Endodermal cell (in vitro differentiated cells): ENCODE measurements around the gene GNG13. TPM values are rescaled to one million over a fixed set of nuclear protein-coding genes. Genes with fewer than 3 reads are reported as not detected.
"Not testable (repeated sequence)": the region's sequence is repeated elsewhere in the genome, so short reads cannot be mapped to it uniquely, and the experiment has no call there.

Source experiments
- DNase-seq: peaks from one replicate; pipeline ENCODE4 v3.0.0-alpha.2; 2017
- H3K27ac ChIP-seq: 2 replicates; pipeline ENCODE4 v1.5.1; 2013; ENCODE audit warnings: mild to moderate bottlenecking, low read depth, low read length, moderate library complexity
- H3K27me3 ChIP-seq: 2 replicates; pipeline ENCODE4 v1.6.1; 2013; ENCODE audit warnings: mild to moderate bottlenecking, low read length, moderate library complexity; ENCODE audit not compliant: insufficient read depth, control insufficient read depth, poor library complexity, severe bottlenecking
- H3K36me3 ChIP-seq: 2 replicates; pipeline ENCODE4 v1.7.0; 2013; ENCODE audit warnings: mild to moderate bottlenecking, low read length, moderate library complexity; ENCODE audit not compliant: control insufficient read depth, insufficient read depth
- H3K4me1 ChIP-seq: one replicate; pipeline ENCODE4 v1.7.0; 2013; ENCODE audit warnings: low read length; ENCODE audit not compliant: control insufficient read depth, insufficient read depth
- H3K4me3 ChIP-seq: 2 replicates; pipeline ENCODE4 v1.5.1; 2013; ENCODE audit warnings: mild to moderate bottlenecking, low read length, moderate library complexity
- H3K9ac ChIP-seq: 2 replicates; pipeline ENCODE4 v1.6.1; 2013; ENCODE audit warnings: mild to moderate bottlenecking, low read length, moderate library complexity; ENCODE audit not compliant: poor library complexity, severe bottlenecking; ENCODE audit errors: extremely low read depth
- H3K9me3 ChIP-seq: 2 replicates; pipeline ENCODE4 v1.6.1; 2013; ENCODE audit warnings: mild to moderate bottlenecking, low read length, moderate library complexity; ENCODE audit not compliant: control insufficient read depth
- H3K27ac Mint-ChIP-seq: 2 replicates; pipeline ENCODE4 v1.8.0; 2020; ENCODE audit warnings: mixed read lengths
- H3K27me3 Mint-ChIP-seq: 2 replicates; pipeline ENCODE4 v1.8.0; 2021; ENCODE audit warnings: mild to moderate bottlenecking, mixed read lengths; ENCODE audit not compliant: insufficient read depth
- H3K36me3 Mint-ChIP-seq: 2 replicates; pipeline ENCODE4 v1.8.0; 2020; ENCODE audit warnings: low read depth, mixed read lengths
- H3K4me1 Mint-ChIP-seq: 2 replicates; pipeline ENCODE4 v1.8.0; 2020; ENCODE audit warnings: mixed read lengths
- H3K4me3 Mint-ChIP-seq: 2 replicates; pipeline ENCODE4 v1.8.0; 2020; ENCODE audit warnings: mild to moderate bottlenecking, moderate library complexity, mixed read lengths
- H3K9me3 Mint-ChIP-seq: 2 replicates; pipeline ENCODE4 v1.8.0; 2020; ENCODE audit warnings: mild to moderate bottlenecking, mixed read lengths
- WGBS, 2 experiments: methylation state at CpG; one replicate each; pipeline versions ENCODE4 v1.1.5 to v1.1.7; 2013; ENCODE audit warnings: missing lambda C conversion rate in 2 of 2, mixed read lengths in 1 of 2; ENCODE audit not compliant: insufficient coverage in 1 of 2, insufficient read length in 1 of 2; 5-methylcytosine and 5-hydroxymethylcytosine counted together
- total RNA-seq, 2 donors: library from RNA; stranded (reverse); fragmentation: NEBNext Ultra II Directional in 1 of 2; extraction: Animal tissue kit (Norgen Biotek cat#: 25700) in 1 of 2; gene quantifications; 2 replicates in 1 of 2; 3 replicates in 1 of 2; pipeline ENCODE4 v1.2.1, GENCODE V29; 2021
- TF ChIP-seq, protein P1 (sequence below): fragments of 200-600 bp; sonication (generic); conservative IDR thresholded peaks from 2 replicates; pipeline ENCODE4 v1.5.0; 2021; ENCODE audit warnings: antibody characterized with exemption, mild to moderate bottlenecking

Gene GNG13
- total RNA-seq, 2 donors from 2014 or later: not detected

DNA sequence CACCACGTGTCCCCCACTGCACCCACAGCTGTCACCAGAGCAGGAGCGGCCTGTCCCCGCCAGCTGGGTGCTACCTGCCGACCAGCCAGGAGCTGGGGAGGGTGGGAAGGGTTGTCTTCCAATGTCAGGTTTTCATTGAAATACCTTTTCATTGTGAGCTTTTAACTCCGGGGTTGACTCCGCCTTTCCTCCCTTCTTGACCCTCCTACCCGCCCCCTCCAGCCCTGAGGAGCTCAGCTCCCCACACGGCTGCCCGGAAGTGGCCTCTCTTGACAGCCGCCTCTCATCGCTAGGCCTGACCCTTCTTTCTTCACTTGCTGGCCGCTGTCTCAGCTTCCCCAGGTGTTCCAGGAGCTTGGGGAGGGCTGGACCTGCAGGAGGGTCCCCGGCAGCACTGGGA is 21.2 kb upstream of the GNG13 start:
- no peaks in the 10 kb centered on the region for H3K27me3 ChIP-seq
- H3K4me1 ChIP-seq: no peaks in the 10 kb centered on the region
- DNase-seq: no peak
- Mint-ChIP-seq H3K27me3 (no peaks in the 10 kb centered on the region), H3K27ac (no peak overlapping the region), H3K4me3 (no peak overlapping the region), H3K36me3 (no peaks in the 10 kb centered on the region), H3K9me3 (no peaks in the 10 kb centered on the region), H3K4me1 (no peaks in the 10 kb centered on the region)
- no peak overlapping the region for H3K9ac ChIP-seq
- 66 to 86% methylated on average over 9 to 13 of the region's 13 CpGs for WGBS, 2 experiments
- no peak overlapping the region for H3K4me3 ChIP-seq
- H3K36me3 ChIP-seq: no peaks in the 10 kb centered on the region
- H3K27ac ChIP-seq: no peak overlapping the region
- TF ChIP-seq, protein P1, sequence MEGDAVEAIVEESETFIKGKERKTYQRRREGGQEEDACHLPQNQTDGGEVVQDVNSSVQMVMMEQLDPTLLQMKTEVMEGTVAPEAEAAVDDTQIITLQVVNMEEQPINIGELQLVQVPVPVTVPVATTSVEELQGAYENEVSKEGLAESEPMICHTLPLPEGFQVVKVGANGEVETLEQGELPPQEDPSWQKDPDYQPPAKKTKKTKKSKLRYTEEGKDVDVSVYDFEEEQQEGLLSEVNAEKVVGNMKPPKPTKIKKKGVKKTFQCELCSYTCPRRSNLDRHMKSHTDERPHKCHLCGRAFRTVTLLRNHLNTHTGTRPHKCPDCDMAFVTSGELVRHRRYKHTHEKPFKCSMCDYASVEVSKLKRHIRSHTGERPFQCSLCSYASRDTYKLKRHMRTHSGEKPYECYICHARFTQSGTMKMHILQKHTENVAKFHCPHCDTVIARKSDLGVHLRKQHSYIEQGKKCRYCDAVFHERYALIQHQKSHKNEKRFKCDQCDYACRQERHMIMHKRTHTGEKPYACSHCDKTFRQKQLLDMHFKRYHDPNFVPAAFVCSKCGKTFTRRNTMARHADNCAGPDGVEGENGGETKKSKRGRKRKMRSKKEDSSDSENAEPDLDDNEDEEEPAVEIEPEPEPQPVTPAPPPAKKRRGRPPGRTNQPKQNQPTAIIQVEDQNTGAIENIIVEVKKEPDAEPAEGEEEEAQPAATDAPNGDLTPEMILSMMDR: no peak
- H3K9me3 ChIP-seq: no peaks in the 10 kb centered on the region

DNA sequence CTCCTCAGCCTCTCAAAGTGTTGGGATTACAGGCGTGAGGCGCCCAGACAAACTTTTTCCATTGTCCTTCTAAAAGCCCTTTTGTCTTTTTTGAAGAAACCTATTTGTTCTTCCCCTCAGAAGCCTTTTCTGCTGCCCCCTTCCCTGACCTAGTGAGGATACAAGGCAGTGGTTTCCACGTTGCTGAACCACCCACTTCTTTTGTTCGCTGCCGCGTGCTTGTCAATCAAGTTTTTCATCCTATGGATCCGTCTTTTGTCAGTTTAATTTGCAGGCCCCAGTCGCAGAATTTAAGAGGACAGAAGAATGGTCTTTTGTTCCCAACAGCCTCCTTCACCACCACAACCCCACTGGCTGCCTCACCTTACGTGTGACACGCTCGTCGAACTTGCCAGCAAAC is 20.2 kb upstream of the GNG13 start:
- TF ChIP-seq, protein P1: no peak
- Mint-ChIP-seq H3K27ac (no peak overlapping the region), H3K36me3 (no peaks in the 10 kb centered on the region), H3K4me1 (no peaks in the 10 kb centered on the region), H3K27me3 (no peaks in the 10 kb centered on the region), H3K4me3 (no peak overlapping the region), H3K9me3 (no peaks in the 10 kb centered on the region)
- Histone ChIP-seq H3K27me3 (no peaks in the 10 kb centered on the region), H3K4me1 (no peaks in the 10 kb centered on the region), H3K4me3 (no peak overlapping the region), H3K27ac (no peak overlapping the region), H3K9ac (no peak overlapping the region), H3K9me3 (no peaks in the 10 kb centered on the region), H3K36me3 (no peaks in the 10 kb centered on the region)
- no peak for DNase-seq
- 53 to 75% methylated on average over 8 to 12 of the region's 12 CpGs for WGBS, 2 experiments

DNA sequence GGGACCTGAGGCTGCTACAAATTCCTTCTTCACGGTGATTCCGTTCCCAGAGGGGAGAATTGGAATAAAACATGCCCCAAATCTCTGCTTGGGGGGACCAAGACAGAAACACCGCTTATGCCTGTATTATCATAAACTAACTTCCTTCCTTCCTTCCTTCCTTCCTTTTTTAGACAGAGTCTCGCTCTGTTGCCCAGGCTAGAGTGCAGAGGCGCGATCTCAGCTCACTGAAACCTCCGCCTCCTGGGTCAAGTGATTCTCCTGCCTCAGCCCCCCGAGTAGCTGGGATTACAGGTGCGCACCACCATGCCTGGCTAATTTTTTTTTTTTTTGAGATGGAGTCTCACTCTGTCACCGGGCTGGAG is 19.5 kb upstream of the GNG13 start:
- H3K9me3 ChIP-seq, H3K36me3 Mint-ChIP-seq, H3K4me1 Mint-ChIP-seq, H3K4me3 Mint-ChIP-seq, H3K4me1 ChIP-seq, DNase-seq, H3K4me3 ChIP-seq, H3K27me3 Mint-ChIP-seq, H3K27ac ChIP-seq, H3K27me3 ChIP-seq, H3K36me3 ChIP-seq, H3K9me3 Mint-ChIP-seq, H3K9ac ChIP-seq, H3K27ac Mint-ChIP-seq: not testable (repeated sequence)
- WGBS, 2 experiments: 89 to 94% methylated on average over 6 to 10 of the region's 10 CpGs

DNA sequence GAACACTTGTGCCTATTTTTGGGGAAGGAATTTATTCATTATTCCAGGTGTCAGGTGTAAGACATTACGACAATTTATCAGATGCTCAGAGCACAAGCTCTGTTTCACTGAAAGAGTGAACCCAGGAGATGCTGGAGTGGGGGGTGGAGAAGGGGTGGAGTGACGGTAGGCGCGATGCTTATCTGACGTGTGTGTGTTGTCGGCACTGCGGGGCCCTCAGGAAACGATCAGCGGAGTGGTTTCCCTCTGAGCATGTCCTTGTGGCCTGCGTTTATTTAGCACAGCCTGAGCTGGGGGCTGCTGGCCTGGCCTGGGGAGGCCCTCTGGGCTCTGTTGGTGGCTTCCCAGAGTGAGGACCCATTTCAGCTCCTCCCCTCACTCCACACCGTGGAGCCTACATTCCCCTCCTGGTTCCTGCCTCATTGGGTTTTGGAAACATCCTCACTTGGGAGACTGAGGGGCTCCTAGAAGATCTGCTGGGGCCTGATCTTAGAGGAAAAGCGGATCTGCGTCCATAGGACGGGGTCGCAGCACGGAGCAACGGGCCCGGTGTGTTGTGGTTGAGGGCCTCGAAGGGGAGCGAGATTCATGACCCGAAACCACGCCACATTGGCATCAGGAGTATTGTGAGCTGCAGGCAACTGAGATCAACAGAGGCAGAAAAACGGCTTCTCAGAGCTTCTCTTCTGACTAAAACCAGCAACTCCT is 19.0 kb upstream of the GNG13 start:
- H3K9me3 ChIP-seq: no peaks in the 10 kb centered on the region

More for the DNA sequence above, 19.0 kb upstream of the GNG13 start:
- WGBS, 2 experiments: 95 to 96% methylated on average over 11 to 23 of the region's 23 CpGs
- no peak overlapping the region for H3K27ac ChIP-seq
- no peaks in the 10 kb centered on the region for H3K36me3 ChIP-seq
- Mint-ChIP-seq H3K36me3 (no peaks in the 10 kb centered on the region), H3K9me3 (no peaks in the 10 kb centered on the region), H3K4me3 (no peak overlapping the region), H3K4me1 (no peaks in the 10 kb centered on the region), H3K27ac (no peak overlapping the region), H3K27me3 (no peaks in the 10 kb centered on the region)
- no peak for DNase-seq
- H3K27me3 ChIP-seq: no peaks in the 10 kb centered on the region
- H3K4me3 ChIP-seq: no peak overlapping the region
- TF ChIP-seq, protein P1: no peak
- H3K4me1 ChIP-seq: no peaks in the 10 kb centered on the region
- H3K9ac ChIP-seq: no peak overlapping the region
